Fibroblast of skin of back (primary cell): ENCODE measurements around the gene TSPAN13.
"Not testable (repeated sequence)": the region's sequence is repeated elsewhere in the genome, so short reads cannot be mapped to it uniquely, and the experiment has no call there.

Experiments
- DNase-seq: peaks from one replicate; pipeline ENCODE4 v3.0.0-alpha.2; 2013

The TSPAN13 gene

GRCh38 chr7:16741676-16742075 lies 11.9 kb upstream of the TSPAN13 start:
- no peak for DNase-seq

DNA sequence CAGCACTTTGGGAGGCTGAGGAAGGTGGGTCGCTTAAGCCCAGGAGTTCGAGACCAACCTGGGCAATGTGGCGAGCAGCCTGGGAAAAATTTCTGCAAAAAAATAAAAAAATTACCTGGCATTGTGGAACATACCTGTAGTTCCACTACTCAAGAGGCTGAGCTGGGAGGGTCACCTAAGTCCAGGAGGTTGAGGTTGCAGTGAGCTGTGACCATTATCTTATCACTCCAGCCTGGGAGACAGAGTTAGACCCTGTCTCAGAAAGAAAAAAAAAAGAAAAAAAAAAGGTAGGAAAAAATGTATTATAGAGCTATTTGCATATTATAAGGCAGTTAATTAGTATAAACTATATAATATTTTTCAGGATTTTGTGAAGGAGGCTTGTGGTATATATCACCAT lies 11.0 kb upstream of the TSPAN13 start:
- no peak for DNase-seq

- no peak for DNase-seq
Observed at GRCh38 chr7:16743236-16743635, 10.3 kb upstream of the TSPAN13 start.

GRCh38 chr7:16744518-16745250 lies 8.9 kb upstream of the TSPAN13 start:
- DNase-seq = no peak

GRCh38 chr7:16745645-16746044 lies 7.9 kb upstream of the TSPAN13 start:
- DNase-seq = peak; percentile 8

GRCh38 chr7:16747102-16747501 lies 6.5 kb upstream of the TSPAN13 start:
- DNase-seq = no peak

- DNase-seq = peak; percentile 21
Observed at GRCh38 chr7:16753932-16754855, 639 bp downstream of the TSPAN13 start.

GRCh38 chr7:16754856-16755317 lies 1.3 kb downstream of the TSPAN13 start:
- no peak for DNase-seq

GRCh38 chr7:16755397-16755796 lies 1.8 kb downstream of the TSPAN13 start:
- peak; percentile 41 for DNase-seq

- no peak for DNase-seq
Observed at GRCh38 chr7:16758036-16758435, 4.5 kb downstream of the TSPAN13 start.

GRCh38 chr7:16758631-16759611 lies 5.4 kb downstream of the TSPAN13 start:
- no peak for DNase-seq

DNA sequence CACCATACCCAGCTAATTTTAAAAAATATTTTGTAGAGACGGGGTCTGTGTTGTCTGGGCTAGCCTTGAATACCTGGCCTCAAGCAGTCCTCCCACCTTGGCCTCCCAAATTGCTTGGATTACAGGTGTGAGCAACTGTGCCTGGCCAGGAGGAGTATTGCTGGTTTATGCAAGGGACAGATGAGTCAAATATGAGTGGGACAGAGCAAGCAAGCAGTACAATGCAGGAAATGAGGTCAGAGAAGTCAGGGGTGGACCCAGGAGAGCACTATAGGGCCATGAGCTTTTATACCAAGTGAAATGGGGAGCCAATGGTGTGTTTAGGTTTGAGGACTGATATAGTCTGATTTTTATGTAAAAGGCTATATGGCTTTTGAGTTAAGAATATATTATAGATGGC lies 6.3 kb downstream of the TSPAN13 start:
- DNase-seq = no peak

GRCh38 chr7:16762177-16762576 lies 8.6 kb downstream of the TSPAN13 start:
- no peak for DNase-seq

DNA sequence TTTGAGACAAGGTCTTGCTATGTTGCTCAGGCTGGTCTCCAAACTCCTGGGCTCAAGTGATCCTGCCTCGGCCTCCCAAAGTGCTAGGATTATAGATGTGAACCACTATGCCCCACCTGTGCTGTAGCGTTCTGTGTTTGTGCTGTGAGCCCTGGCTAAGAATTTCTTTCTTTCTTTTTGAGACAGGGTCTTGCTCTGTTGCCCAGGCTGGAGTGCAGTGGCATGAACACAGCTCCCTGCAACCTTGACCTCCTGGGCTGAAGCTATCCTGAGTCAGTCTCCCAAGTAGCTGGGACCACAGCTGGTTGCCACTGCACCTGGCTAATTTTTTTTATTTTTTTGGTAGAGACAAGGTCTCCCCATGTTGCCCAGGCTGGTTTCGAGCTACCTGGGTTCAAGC lies 11.4 kb downstream of the TSPAN13 start:
- DNase-seq = no peak

GRCh38 chr7:16765436-16765859 lies 11.9 kb downstream of the TSPAN13 start:
- DNase-seq = no peak

DNA sequence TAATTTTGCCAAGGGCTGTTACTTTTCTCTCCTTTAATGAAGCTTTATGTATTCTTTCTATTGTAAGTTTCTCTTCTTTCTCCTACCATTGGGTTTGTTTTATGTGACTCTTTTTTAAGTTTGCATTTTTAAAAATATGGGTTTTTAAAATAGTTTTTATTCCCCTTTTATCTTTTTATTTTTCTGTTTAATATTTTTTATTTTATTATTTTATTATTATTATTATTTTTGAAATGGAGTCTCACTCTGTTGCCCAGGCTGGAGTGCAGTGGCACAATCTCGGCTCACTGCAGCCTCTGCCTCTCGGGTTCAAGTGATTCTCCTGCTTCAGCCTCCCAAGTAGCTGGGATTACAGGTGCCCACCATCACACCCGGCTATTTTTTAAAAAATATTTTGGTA lies 16.4 kb downstream of the TSPAN13 start:
- not testable (repeated sequence) for DNase-seq

- no peak for DNase-seq
Observed at GRCh38 chr7:16770657-16771329, 17.2 kb downstream of the TSPAN13 start.

- no peak for DNase-seq
Observed at GRCh38 chr7:16773326-16773725, 19.8 kb downstream of the TSPAN13 start.

DNA sequence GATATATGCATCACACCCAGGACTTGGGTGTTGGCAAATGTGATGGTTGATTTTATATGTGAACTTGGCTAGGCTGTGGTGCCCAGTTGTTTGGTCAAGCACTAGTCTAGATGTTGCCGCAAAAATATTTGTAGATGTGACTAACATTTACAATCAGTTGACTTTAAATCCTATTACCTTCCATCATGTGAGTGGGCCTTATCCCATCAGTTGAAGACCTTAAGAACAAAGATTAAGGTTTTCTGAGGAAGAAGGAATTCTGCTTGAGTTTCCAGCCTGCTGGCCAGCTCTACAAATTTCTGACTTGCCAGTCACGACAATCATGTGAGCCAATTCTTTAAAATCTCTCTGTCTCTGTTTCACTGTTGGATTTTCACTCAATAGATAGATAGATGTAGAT lies 20.3 kb downstream of the TSPAN13 start:
- no peak for DNase-seq

- no peak for DNase-seq
Observed at GRCh38 chr7:16774294-16774693, 20.7 kb downstream of the TSPAN13 start.

GRCh38 chr7:16774986-16775385 lies 21.4 kb downstream of the TSPAN13 start:
- no peak for DNase-seq

GRCh38 chr7:16776053-16776452 lies 22.5 kb downstream of the TSPAN13 start:
- DNase-seq = no peak
